Stimulated activated CD8-positive, alpha-beta memory T cell treated with anti-CD3 and anti-CD28 coated beads, Interleukin-2, amount 100 ng/mL, for 1 hour (primary cell): Measurements from ENCODE around the gene CHCHD3.

Experiments used
- DNase-seq, 2 donors: peaks; one replicate each; pipeline ENCODE4 v3.0.0-alpha.2; 2020; ENCODE audit warnings: low read depth in 2 of 2

The CHCHD3 gene

GRCh38 chr7:133081599-133082389 lies at the start of gene CHCHD3:
CHCHD3 (minus strand) TSS chr7:133082090; CDS start chr7:133081937, 153 bp downstream.
- peak; percentile 89 to 92 for DNase-seq

- no peak for DNase-seq
These were observed 48.3 kb upstream of the CHCHD3 start for GRCh38 chr7:133130166-133130565.

GRCh38 chr7:133126422-133126821 lies 44.5 kb upstream of the CHCHD3 start:
- no peak for DNase-seq

GRCh38 chr7:133124974-133125373 lies 43.1 kb upstream of the CHCHD3 start:
- no peak for DNase-seq

GRCh38 chr7:133121175-133121844 lies 39.4 kb upstream of the CHCHD3 start:
- DNase-seq = no peak

- DNase-seq = no peak
These were observed 37.2 kb upstream of the CHCHD3 start for GRCh38 chr7:133119067-133119466.

GRCh38 chr7:133118261-133118660 lies 36.4 kb upstream of the CHCHD3 start:
- no peak for DNase-seq

GRCh38 chr7:133117452-133117851 lies 35.6 kb upstream of the CHCHD3 start:
- DNase-seq = no peak

GRCh38 chr7:133115596-133115995 lies 33.7 kb upstream of the CHCHD3 start:
- no peak for DNase-seq

GRCh38 chr7:133114519-133114918 lies 32.6 kb upstream of the CHCHD3 start:
- DNase-seq = no peak

- DNase-seq = no peak
These were observed 31.1 kb upstream of the CHCHD3 start for GRCh38 chr7:133112976-133113375.

GRCh38 chr7:133112335-133112734 lies 30.4 kb upstream of the CHCHD3 start:
- no peak for DNase-seq

- DNase-seq = no peak
These were observed 28.4 kb upstream of the CHCHD3 start for GRCh38 chr7:133110312-133110711.

GRCh38 chr7:133109816-133110215 lies 27.9 kb upstream of the CHCHD3 start:
- no peak for DNase-seq

GRCh38 chr7:133108023-133108422 lies 26.1 kb upstream of the CHCHD3 start:
- no peak for DNase-seq

- DNase-seq = no peak
These were observed 20.6 kb upstream of the CHCHD3 start for GRCh38 chr7:133102276-133103060.

- DNase-seq = no peak
These were observed 17.9 kb upstream of the CHCHD3 start for GRCh38 chr7:133099633-133100286.

GRCh38 chr7:133095119-133095671 lies 13.3 kb upstream of the CHCHD3 start:
- no peak for DNase-seq

- DNase-seq = no peak
These were observed 10.1 kb upstream of the CHCHD3 start for GRCh38 chr7:133091943-133092464.

GRCh38 chr7:133082390-133082766 lies 488 bp upstream of the CHCHD3 start:
- no peak for DNase-seq

GRCh38 chr7:133081119-133081598 lies 731 bp downstream of the CHCHD3 start:
- no peak for DNase-seq
